ENCODE data around the gene TTC21A. TPM values are rescaled to one million over a fixed set of nuclear protein-coding genes. Genes with fewer than 3 reads are reported as not detected.
A peak's percentile ranks its signal among the peaks of the same experiment; 100 is the strongest.

The TTC21A gene
- total RNA-seq, 3 donors from 2014 or later: 6.2 to 11.1 (median 7.2) TPM

- Histone ChIP-seq H3K4me1 (ENCODE audit: low read depth) (peaks cover 4% of the 10 kb centered on the region), H3K36me3 (ENCODE audit: low read depth) (no peaks in the 10 kb centered on the region), H3K4me3 (no peak overlapping the region), H3K9me3 (no peaks in the 10 kb centered on the region)
- intact Hi-C loops (cut with DNase I, micrococcal nuclease): loop anchor here in 1 of 2 donors (10.0 kb wide), 1 partner anchor 54 kb away; no protein-coding TSS in a partner anchor
- TF ChIP-seq, protein P1, sequence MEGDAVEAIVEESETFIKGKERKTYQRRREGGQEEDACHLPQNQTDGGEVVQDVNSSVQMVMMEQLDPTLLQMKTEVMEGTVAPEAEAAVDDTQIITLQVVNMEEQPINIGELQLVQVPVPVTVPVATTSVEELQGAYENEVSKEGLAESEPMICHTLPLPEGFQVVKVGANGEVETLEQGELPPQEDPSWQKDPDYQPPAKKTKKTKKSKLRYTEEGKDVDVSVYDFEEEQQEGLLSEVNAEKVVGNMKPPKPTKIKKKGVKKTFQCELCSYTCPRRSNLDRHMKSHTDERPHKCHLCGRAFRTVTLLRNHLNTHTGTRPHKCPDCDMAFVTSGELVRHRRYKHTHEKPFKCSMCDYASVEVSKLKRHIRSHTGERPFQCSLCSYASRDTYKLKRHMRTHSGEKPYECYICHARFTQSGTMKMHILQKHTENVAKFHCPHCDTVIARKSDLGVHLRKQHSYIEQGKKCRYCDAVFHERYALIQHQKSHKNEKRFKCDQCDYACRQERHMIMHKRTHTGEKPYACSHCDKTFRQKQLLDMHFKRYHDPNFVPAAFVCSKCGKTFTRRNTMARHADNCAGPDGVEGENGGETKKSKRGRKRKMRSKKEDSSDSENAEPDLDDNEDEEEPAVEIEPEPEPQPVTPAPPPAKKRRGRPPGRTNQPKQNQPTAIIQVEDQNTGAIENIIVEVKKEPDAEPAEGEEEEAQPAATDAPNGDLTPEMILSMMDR (IDR thresholded peaks at IDR 0.05): no peak
- no peak for DNase-seq
- peak; percentile 47 for ATAC-seq
Observed at GRCh38 chr3:39130693-39131265, 23.3 kb downstream of the TTC21A start.

DNA sequence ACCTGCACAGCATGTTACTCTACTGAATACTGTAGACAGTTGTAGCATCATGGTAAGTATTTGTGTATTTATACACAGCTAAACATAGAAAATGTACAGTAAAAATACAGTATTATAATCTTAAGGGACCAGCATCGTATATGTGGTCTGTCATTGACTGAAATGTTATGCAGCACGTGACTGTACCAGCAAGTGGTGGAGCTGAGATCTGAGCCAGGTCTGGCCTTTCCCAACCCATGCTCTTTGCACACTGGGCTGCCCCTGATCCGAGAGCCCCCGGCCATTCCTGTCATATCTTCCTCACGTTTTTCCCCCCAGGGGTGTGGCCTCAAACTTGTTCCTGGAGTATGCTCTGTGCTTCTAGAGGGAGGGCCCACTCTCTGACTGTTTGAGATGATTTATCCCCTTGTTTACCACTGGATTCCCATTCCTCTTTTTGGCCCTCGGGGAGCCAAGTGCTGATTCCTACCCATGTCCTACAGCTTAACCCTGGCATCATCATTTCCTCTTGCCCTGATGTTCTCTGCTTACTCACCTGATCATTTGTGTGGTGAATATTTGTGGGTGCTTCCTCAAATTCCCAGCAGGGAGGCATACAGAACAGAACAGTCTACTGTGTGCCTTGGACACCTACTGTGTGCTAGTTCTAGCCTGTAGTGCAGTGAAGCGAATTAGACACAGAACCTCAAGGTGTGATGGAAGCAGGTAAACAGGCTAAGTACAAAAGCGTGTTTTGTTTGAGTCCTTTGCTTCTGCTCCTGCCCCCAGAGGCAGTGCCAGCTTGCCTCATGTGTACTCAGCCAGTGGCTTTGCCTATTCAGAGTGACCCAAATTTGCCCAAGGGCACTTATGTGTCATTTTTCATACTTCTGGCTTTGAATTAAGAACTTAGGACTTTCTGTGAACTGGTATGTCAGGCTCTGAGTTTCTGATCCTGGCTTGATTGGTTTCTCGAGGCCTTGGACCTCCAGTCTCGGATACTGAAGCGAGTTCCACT, 24.9 kb downstream of the TTC21A start:
- Histone ChIP-seq H3K4me1 (ENCODE audit: low read depth) (no peaks in the 10 kb centered on the region), H3K4me3 (no peak overlapping the region), H3K36me3 (ENCODE audit: low read depth) (no peaks in the 10 kb centered on the region), H3K9me3 (no peaks in the 10 kb centered on the region)
- TF ChIP-seq, protein P1 (IDR thresholded peaks at IDR 0.05): no peak
- ATAC-seq (no peak), DNase-seq (no peak)
- intact Hi-C loops (cut with DNase I, micrococcal nuclease): loop anchor here in 1 of 2 donors (10.0 kb wide), 1 partner anchor 52 kb away; no protein-coding TSS in a partner anchor

- intact Hi-C loops (cut with DNase I, micrococcal nuclease): loop anchor here in 1 of 2 donors (10.0 kb wide), 1 partner anchor 52 kb away; no protein-coding TSS in a partner anchor
- Histone ChIP-seq H3K36me3 (ENCODE audit: low read depth) (no peaks in the 10 kb centered on the region), H3K4me3 (no peak overlapping the region), H3K9me3 (no peaks in the 10 kb centered on the region), H3K4me1 (ENCODE audit: low read depth) (no peaks in the 10 kb centered on the region)
- ATAC-seq: no peak
- TF ChIP-seq, protein P1 (IDR thresholded peaks at IDR 0.05): no peak
- no peak for DNase-seq
Observed at GRCh38 chr3:39133093-39133490, 25.6 kb downstream of the TTC21A start.

DNA sequence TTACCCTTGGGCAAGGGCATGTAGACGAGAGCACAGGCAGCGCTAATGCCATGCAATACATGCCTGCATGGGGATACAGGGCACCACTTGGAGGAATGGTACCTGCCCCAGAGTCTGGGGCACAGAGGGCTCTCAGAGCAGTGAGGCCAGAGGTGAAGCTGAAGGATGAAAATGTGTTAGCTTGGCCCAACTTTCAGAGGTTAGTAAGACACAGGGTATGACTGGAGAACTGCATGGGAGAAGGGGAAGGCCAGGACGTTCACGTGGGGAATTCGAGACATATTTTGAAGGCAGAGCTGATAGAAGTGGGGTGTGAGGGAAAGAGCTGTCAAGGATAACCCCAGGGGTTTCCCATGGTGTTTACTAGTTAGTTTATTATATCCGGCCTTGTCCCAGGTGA, 26.3 kb downstream of the TTC21A start:
- TF ChIP-seq, protein P1 (IDR thresholded peaks at IDR 0.05): no peak
- H3K9me3 ChIP-seq: no peaks in the 10 kb centered on the region
- intact Hi-C loops (cut with DNase I, micrococcal nuclease): loop anchor here in 1 of 2 donors (10.0 kb wide), 1 partner anchor 51 kb away; no protein-coding TSS in a partner anchor
- no peak for DNase-seq
- no peaks in the 10 kb centered on the region for H3K4me1 ChIP-seq (ENCODE audit: low read depth)
- H3K36me3 ChIP-seq (ENCODE audit: low read depth): no peaks in the 10 kb centered on the region
- no peak overlapping the region for H3K4me3 ChIP-seq
- ATAC-seq: no peak

- ATAC-seq (no peak), DNase-seq (no peak)
- H3K36me3 ChIP-seq (ENCODE audit: low read depth): no peaks in the 10 kb centered on the region
- TF ChIP-seq, protein P1 (IDR thresholded peaks at IDR 0.05): no peak
- intact Hi-C loops (cut with DNase I, micrococcal nuclease): loop anchor here in 1 of 2 donors (10.0 kb wide), 1 partner anchor 50 kb away; no protein-coding TSS in a partner anchor
- H3K9me3 ChIP-seq: no peaks in the 10 kb centered on the region
- H3K4me1 ChIP-seq (ENCODE audit: low read depth): no peaks in the 10 kb centered on the region
- no peak overlapping the region for H3K4me3 ChIP-seq
Observed at GRCh38 chr3:39134305-39134704, 26.8 kb downstream of the TTC21A start.

Measured in mucosa of descending colon (tissue), 3 donors.